SU-DHL-6 (cell line): ENCODE data around the gene IFT25.

ENCODE experiments used
- H2AFZ ChIP-seq: fragments of 200-600 bp; sonication (generic); 2 replicates; pipeline ENCODE4 v1.6.1; 2014; ENCODE audit warnings: low read depth, mild to moderate bottlenecking, moderate library complexity, mixed read lengths, antibody characterized with exemption, low read length; ENCODE audit not compliant: severe bottlenecking
- H3F3A ChIP-seq: fragments of 200-600 bp; shearing (Covaris generic); 2 replicates; pipeline ENCODE4 v1.6.0; 2016; ENCODE audit warnings: antibody characterized with exemption, mild to moderate bottlenecking; ENCODE audit not compliant: insufficient read depth
- H3K27ac ChIP-seq: fragments of 200-600 bp; sonication (generic); 2 replicates; pipeline ENCODE4 v1.5.1; 2016; ENCODE audit warnings: low read depth, mild to moderate bottlenecking, low read length, moderate library complexity, mixed read lengths
- H3K27me3 ChIP-seq: fragments of 200-600 bp; sonication (generic), shearing (Covaris generic); 2 replicates; pipeline ENCODE4 v1.6.0; 2014; ENCODE audit warnings: mild to moderate bottlenecking, low read length
- H3K36me3 ChIP-seq: fragments of 200-600 bp; sonication (generic); 2 replicates; pipeline ENCODE4 v1.6.1; 2014; ENCODE audit warnings: mild to moderate bottlenecking, low read length, mixed read lengths
- H3K4me2 ChIP-seq: fragments of 300-600, 200-600 bp; shearing (Covaris generic), sonication (generic); 2 replicates; pipeline ENCODE4 v1.6.0; 2014; ENCODE audit warnings: low read length, low read depth, mild to moderate bottlenecking; ENCODE audit not compliant: poor library complexity, severe bottlenecking
- H3K4me3 ChIP-seq: fragments of 200-600 bp; sonication (generic); 2 replicates; pipeline ENCODE4 v1.5.1; 2014; ENCODE audit warnings: antibody characterized with exemption, low read length, mild to moderate bottlenecking, mixed read lengths; ENCODE audit not compliant: insufficient read depth, poor library complexity, severe bottlenecking
- H3K79me2 ChIP-seq: fragments of 200-600 bp; sonication (generic); 2 replicates; pipeline ENCODE4 v1.6.1; 2014; ENCODE audit warnings: mild to moderate bottlenecking, low read length, moderate library complexity; ENCODE audit not compliant: insufficient read depth
- H3K9ac ChIP-seq: fragments of 200-600 bp; sonication (generic); 2 replicates; pipeline ENCODE4 v1.7.0; 2014; ENCODE audit warnings: mild to moderate bottlenecking, low read length
- H3K9me2 ChIP-seq: fragments of 200-600 bp; sonication (generic); replicated peaks from 2 replicates; pipeline ENCODE4 v1.6.1; 2014; ENCODE audit warnings: low read length; ENCODE audit not compliant: insufficient read depth
- H3K9me3 ChIP-seq: fragments of 200-600 bp; sonication (generic); 2 replicates; pipeline ENCODE4 v1.6.1; 2014; ENCODE audit warnings: low read length, mixed read lengths; ENCODE audit not compliant: insufficient read depth
- H4K20me1 ChIP-seq: fragments of 200-600 bp; sonication (generic); 2 replicates; pipeline ENCODE4 v1.6.1; 2014; ENCODE audit warnings: low read depth, mild to moderate bottlenecking, antibody characterized with exemption, low read length, moderate library complexity, mixed read lengths
- CTCF ChIP-seq: fragments of 200-600 bp; sonication (generic); IDR thresholded peaks from one replicate; pipeline ENCODE4 v1.5.1; 2017; ENCODE audit warnings: antibody characterized with exemption, mild to moderate bottlenecking, low read length, moderate library complexity; ENCODE audit not compliant: insufficient read depth, poor library complexity, severe bottlenecking
- EZH2phosphoT487 ChIP-seq: fragments of 200-600 bp; sonication (generic), shearing (Covaris generic); conservative IDR thresholded peaks from 2 replicates; pipeline ENCODE4 v1.6.1; 2018; ENCODE audit warnings: mild to moderate bottlenecking, antibody characterized with exemption, low read length, moderate library complexity, mixed read lengths

IFT25 gene

GRCh38 chr1:53963460-53963859 lies 18.0 kb upstream of the IFT25 start:
- H3K4me2 ChIP-seq = no peak overlapping the region
- no peak overlapping the region for H2AFZ ChIP-seq
- no peak for TF ChIP-seq CTCF
- TF ChIP-seq EZH2phosphoT487 = no peak
- H3K27me3 ChIP-seq = no peaks in the 10 kb centered on the region
- H3K4me3 ChIP-seq = no peak overlapping the region
- H3K79me2 ChIP-seq = no peaks in the 10 kb centered on the region
- peaks cover 10% of the 10 kb centered on the region; the same call in 1 of the 2 replicates for H3K36me3 ChIP-seq
- H3K9me3 ChIP-seq = no peaks in the 10 kb centered on the region
- H3K9ac ChIP-seq = no peak overlapping the region
- H3K27ac ChIP-seq = no peak overlapping the region
- H3F3A ChIP-seq = 0 out of 2 replicates have a peak, but pooled peaks cover 4% of the 10 kb centered on the region
- no peaks in the 10 kb centered on the region for H4K20me1 ChIP-seq
- no peaks in the 10 kb centered on the region for H3K9me2 ChIP-seq

DNA sequence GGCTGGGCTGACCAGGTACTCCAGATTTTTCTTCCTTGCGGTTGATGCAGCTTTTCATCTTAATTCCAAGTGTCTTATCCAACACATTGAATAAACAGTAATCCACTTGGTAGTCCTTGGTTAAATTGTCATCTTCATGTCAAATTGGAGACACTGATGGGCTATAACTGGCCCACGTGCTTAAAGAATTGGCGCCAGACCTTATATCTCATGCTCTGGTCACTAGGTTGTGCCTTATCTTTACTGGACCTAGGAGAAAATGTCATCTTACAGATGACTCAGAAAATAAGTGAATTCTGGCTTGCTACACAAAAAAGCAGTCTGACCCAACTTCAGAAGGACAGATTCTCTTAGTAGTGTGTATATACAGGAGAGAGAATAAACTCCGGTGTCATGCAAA lies 16.9 kb upstream of the IFT25 start:
- H3K27me3 ChIP-seq = no peaks in the 10 kb centered on the region
- TF ChIP-seq EZH2phosphoT487 = no peak
- no peak for TF ChIP-seq CTCF
- no peaks in the 10 kb centered on the region for H3K9me2 ChIP-seq
- no peaks in the 10 kb centered on the region for H3K9me3 ChIP-seq
- 0 out of 2 replicates have a peak, but pooled peaks cover 4% of the 10 kb centered on the region for H3F3A ChIP-seq
- peaks cover 10% of the 10 kb centered on the region; the same call in 1 of the 2 replicates for H3K36me3 ChIP-seq
- H3K27ac ChIP-seq = no peak overlapping the region
- no peak overlapping the region for H2AFZ ChIP-seq
- H3K79me2 ChIP-seq = no peaks in the 10 kb centered on the region
- H3K4me3 ChIP-seq = no peak overlapping the region
- H4K20me1 ChIP-seq = no peaks in the 10 kb centered on the region
- no peak overlapping the region for H3K4me2 ChIP-seq
- no peak overlapping the region for H3K9ac ChIP-seq

DNA sequence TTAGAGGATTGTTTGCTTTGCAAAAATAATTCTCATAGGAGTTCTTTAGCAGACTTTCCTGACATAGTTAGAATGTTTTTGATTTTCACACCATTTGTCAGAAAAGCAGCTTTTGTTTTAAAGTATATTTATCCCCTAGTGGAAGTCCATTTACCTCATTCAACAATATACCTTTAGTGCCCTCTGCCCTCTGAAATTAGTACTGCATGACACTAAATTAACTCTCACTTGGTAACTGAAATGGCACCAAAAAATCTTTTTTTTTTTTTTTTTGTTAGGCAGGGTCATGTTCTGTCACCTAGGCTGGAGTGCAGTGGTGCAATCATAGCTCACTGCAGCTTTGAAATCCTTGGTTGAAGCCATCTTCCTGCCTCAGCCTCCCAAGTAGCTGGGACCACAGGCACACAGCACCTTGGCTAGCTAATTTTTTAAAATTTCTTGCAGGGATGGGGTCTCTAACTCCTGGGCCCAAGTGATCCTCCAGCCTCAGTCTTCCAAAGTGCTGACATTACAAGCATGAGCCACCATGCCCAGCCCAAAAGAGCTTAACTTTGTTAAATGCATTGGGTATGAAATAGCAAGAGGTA lies 14.3 kb upstream of the IFT25 start:
- TF ChIP-seq EZH2phosphoT487 = no peak
- peak; percentile 53 for TF ChIP-seq CTCF
- no peak overlapping the region for H3K9ac ChIP-seq
- H3K4me3 ChIP-seq = no peak overlapping the region
- H4K20me1 ChIP-seq = no peaks in the 10 kb centered on the region; the same call in 1 of the 2 replicates
- H3K4me2 ChIP-seq = no peak overlapping the region
- H3K27ac ChIP-seq = no peak overlapping the region
- H3F3A ChIP-seq = 0 out of 2 replicates have a peak, but pooled peaks cover 4% of the 10 kb centered on the region
- H3K9me2 ChIP-seq = no peaks in the 10 kb centered on the region
- H3K27me3 ChIP-seq = no peaks in the 10 kb centered on the region
- no peaks in the 10 kb centered on the region for H3K79me2 ChIP-seq
- H3K36me3 ChIP-seq = peaks cover 10% of the 10 kb centered on the region; the same call in 1 of the 2 replicates
- no peaks in the 10 kb centered on the region for H3K9me3 ChIP-seq
- H2AFZ ChIP-seq = no peak overlapping the region
